Pancreas (tissue), 10 donors: Measurements from ENCODE around the gene DPP8. TPM values are rescaled to one million over a fixed set of nuclear protein-coding genes. Genes with fewer than 3 reads are reported as not detected.

ENCODE experiments used
- ATAC-seq, 4 donors: fragments of 200-7000 bp; cut with Tn5 transposase; one replicate each; pipeline versions ENCODE4 v1.8.0 to v1.9.1; 2020; ENCODE audit warnings: mild to moderate bottlenecking in 4 of 4, moderate library complexity in 4 of 4
- DNase-seq, 6 donors: peaks; one replicate each; pipeline ENCODE4 v3.0.0-alpha.2; 2020
- FAIRE-seq: peaks from 2 replicates; lab custom pipeline; 2012; peaks lifted over from hg19 to GRCh38; lab: Jason Lieb, UNC
- H3K27ac ChIP-seq, 4 donors: fragments of 200-600 bp; sonication (generic); 1 replicate in 3 of 4; 2 replicates in 1 of 4; pipeline versions ENCODE4 v1.5.0 to v1.8.0; 2020
- H3K27me3 ChIP-seq, 4 donors: fragments of 200-600 bp; one replicate each; pipeline ENCODE4 v1.8.0; 2021
- H3K36me3 ChIP-seq, 3 donors: fragments of 200-600 bp; sonication (generic) in 1 of 3; one replicate each; pipeline versions ENCODE4 v1.5.0 to v1.8.0; 2020 to 2021
- H3K4me1 ChIP-seq, 3 donors: fragments of 200-600 bp; one replicate each; pipeline ENCODE4 v1.8.0; 2021
- H3K4me3 ChIP-seq, 4 donors: fragments of 200-600 bp; sonication (generic) in 2 of 4; one replicate each; pipeline versions ENCODE4 v1.5.0 to v1.8.0; 2020 to 2021
- H3K9me3 ChIP-seq, 4 donors: fragments of 200-600 bp; one replicate each; pipeline ENCODE4 v1.8.0; 2021
- WGBS, 2 donors: extraction: QIAGEN DNeasy Blood & Tissue Kit; methylation state at CpG; one replicate each; pipeline ENCODE4 v1.1.7; 2013; 5-methylcytosine and 5-hydroxymethylcytosine counted together
- intact Hi-C, 3 donors: fragments of 100-400 bp; cut with DNase I; formaldehyde crosslinking; loops; one replicate each; pipeline versions ENCODE4 v1.11.1 to v1.14.2; 2022
- polyA plus RNA-seq, 2 donors: library from polyadenylated mRNA; stranded (reverse); fragments of 200-250 nt; gene quantifications; one replicate each; pipeline ENCODE4 v1.2.3, GENCODE V29; 2013
- total RNA-seq, 6 donors: library from RNA; stranded (reverse); fragmentation: NEBNext Ultra II Directional in 4 of 6; extraction: Animal tissue kit (Norgen Biotek cat#: 25700) in 4 of 6; gene quantifications; one replicate each; pipeline versions ENCODE4 v1.2.1 to v1.2.4, GENCODE V29; 2021 to 2023
- TF ChIP-seq, protein P1 (sequence below), 4 donors: fragments of 200-600 bp; sonication (generic) in 3 of 4; IDR thresholded peaks; one replicate each; pipeline versions ENCODE4 v1.5.0 to v1.8.0; 2021; ENCODE audit warnings: antibody characterized with exemption in 4 of 4
- donor health status: healthy with polysubstance abuse.
- donor health status: DM: no; HTN: no; CAD: no; lungs with moderate emphysema.
- donor health status: DM: no; HTN: no; CAD: no.
- donor health status: control.
- donor health status: control.
- donor health status: Bipolar disorder and iron deficiency.
- donor health status: DM: yes; HTN: yes; CAD: no.
- donor health status: DM: no; HTN: no; CAD: no.
- donor health status: DM: no; HTN: no; CAD: no.
- donor health status: DM: yes; HTN: yes; CAD: no.

Gene DPP8
- total and polyA plus RNA-seq, 8 donors: 4.7 to 17.1 (median 12.3) TPM

GRCh38 chr15:65413051-65413759, 104.3 kb downstream of the DPP8 start:
- Histone ChIP-seq H3K36me3 (no peaks in the 10 kb centered on the region), H3K27me3 (no peaks in the 10 kb centered on the region), H3K4me1 (peaks cover 0 to 12% (median 7%) of the 10 kb centered on the region in 3 donors), H3K27ac (no peak overlapping the region), H3K9me3 (no peaks in the 10 kb centered on the region), H3K4me3 (no peak overlapping the region)
- DNase-seq (no peak), ATAC-seq (no peak), FAIRE-seq (no peak)
- TF ChIP-seq, protein P1, sequence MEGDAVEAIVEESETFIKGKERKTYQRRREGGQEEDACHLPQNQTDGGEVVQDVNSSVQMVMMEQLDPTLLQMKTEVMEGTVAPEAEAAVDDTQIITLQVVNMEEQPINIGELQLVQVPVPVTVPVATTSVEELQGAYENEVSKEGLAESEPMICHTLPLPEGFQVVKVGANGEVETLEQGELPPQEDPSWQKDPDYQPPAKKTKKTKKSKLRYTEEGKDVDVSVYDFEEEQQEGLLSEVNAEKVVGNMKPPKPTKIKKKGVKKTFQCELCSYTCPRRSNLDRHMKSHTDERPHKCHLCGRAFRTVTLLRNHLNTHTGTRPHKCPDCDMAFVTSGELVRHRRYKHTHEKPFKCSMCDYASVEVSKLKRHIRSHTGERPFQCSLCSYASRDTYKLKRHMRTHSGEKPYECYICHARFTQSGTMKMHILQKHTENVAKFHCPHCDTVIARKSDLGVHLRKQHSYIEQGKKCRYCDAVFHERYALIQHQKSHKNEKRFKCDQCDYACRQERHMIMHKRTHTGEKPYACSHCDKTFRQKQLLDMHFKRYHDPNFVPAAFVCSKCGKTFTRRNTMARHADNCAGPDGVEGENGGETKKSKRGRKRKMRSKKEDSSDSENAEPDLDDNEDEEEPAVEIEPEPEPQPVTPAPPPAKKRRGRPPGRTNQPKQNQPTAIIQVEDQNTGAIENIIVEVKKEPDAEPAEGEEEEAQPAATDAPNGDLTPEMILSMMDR (IDR thresholded peaks at IDR 0.05): no peak
- intact Hi-C loops: no loop called here

- peaks cover 0 to 12% (median 7%) of the 10 kb centered on the region in 3 donors for H3K4me1 ChIP-seq
- H3K36me3 ChIP-seq: no peaks in the 10 kb centered on the region
- WGBS, 2 donors: 64 to 66% methylated on average over 1 of the region's 1 CpG
- no peak overlapping the region for H3K4me3 ChIP-seq
- no peaks in the 10 kb centered on the region for H3K9me3 ChIP-seq
- no peaks in the 10 kb centered on the region for H3K27me3 ChIP-seq
- intact Hi-C loops: no loop called here
- no peak overlapping the region for H3K27ac ChIP-seq
- no peak for FAIRE-seq
- no peak for DNase-seq
- no peak for ATAC-seq
- TF ChIP-seq, protein P1 (IDR thresholded peaks at IDR 0.05): no peak
Measured at GRCh38 chr15:65412556-65412955, 104.9 kb downstream of the DPP8 start.

- Histone ChIP-seq H3K9me3 (no peaks in the 10 kb centered on the region), H3K4me3 (no peak overlapping the region), H3K27me3 (no peaks in the 10 kb centered on the region), H3K4me1 (peaks cover 0 to 12% (median 7%) of the 10 kb centered on the region in 3 donors), H3K36me3 (no peaks in the 10 kb centered on the region), H3K27ac (no peak overlapping the region)
- ATAC-seq (peak in 2 of 4 donors; percentile 9 to 28), DNase-seq (no peak), FAIRE-seq (no peak)
- intact Hi-C loops: no loop called here
- TF ChIP-seq, protein P1 (IDR thresholded peaks at IDR 0.05): no peak
- WGBS, 2 donors: 61 to 71% methylated on average over 5 of the region's 5 CpGs
Measured at GRCh38 chr15:65411465-65412071, 105.9 kb downstream of the DPP8 start.

GRCh38 chr15:65410972-65411371, 106.5 kb downstream of the DPP8 start:
- FAIRE-seq: no peak

More at GRCh38 chr15:65410972-65411371, 106.5 kb downstream of the DPP8 start:
- 76 to 85% methylated on average over 7 to 10 of the region's 10 CpGs for WGBS, 2 donors
- TF ChIP-seq, protein P1 (IDR thresholded peaks at IDR 0.05): no peak
- DNase-seq (peak in 1 of 6 donors; percentile 48), ATAC-seq (no peak)
- Histone ChIP-seq H3K27me3 (no peaks in the 10 kb centered on the region), H3K36me3 (no peaks in the 10 kb centered on the region), H3K4me1 (peaks cover 0 to 12% (median 7%) of the 10 kb centered on the region in 3 donors), H3K4me3 (no peak overlapping the region), H3K9me3 (no peaks in the 10 kb centered on the region), H3K27ac (no peak overlapping the region)
- intact Hi-C loops: no loop called here
